GM10266 (cell line): ENCODE results near the gene CKS2.
"Not testable (repeated sequence)": the region's sequence is repeated elsewhere in the genome, so short reads cannot be mapped to it uniquely, and the experiment has no call there.

Experiments used
- DNase-seq: peaks from one replicate; pipeline ENCODE4 v3.0.0; 2012; ENCODE audit errors: extremely low spot score
- CTCF ChIP-seq: IDR thresholded peaks from 2 replicates; pipeline ENCODE4 v1.5.1; 2012; ENCODE audit warnings: mild to moderate bottlenecking, low read depth; ENCODE audit not compliant: control insufficient read depth, insufficient read depth; ENCODE audit errors: missing control alignments

Gene CKS2

GRCh38 chr9:89310475-89311345, at the start of gene CKS2:
TSS of gene CKS2 (plus strand) at chr9:89311195. CDS start at chr9:89311293, 98 bp downstream.
- DNase-seq, result peak; percentile 99
- no peak for TF ChIP-seq CTCF

GRCh38 chr9:89273528-89274279, 37.3 kb upstream of the CKS2 start:
- no peak for TF ChIP-seq CTCF

GRCh38 chr9:89274838-89275237, 36.2 kb upstream of the CKS2 start:
- no peak for TF ChIP-seq CTCF
- DNase-seq, result no peak

More at GRCh38 chr9:89273528-89274279, 37.3 kb upstream of the CKS2 start:
- no peak for DNase-seq

GRCh38 chr9:89276040-89276439, 35.0 kb upstream of the CKS2 start:
- not testable (repeated sequence) for DNase-seq

GRCh38 chr9:89277043-89277442, 34.0 kb upstream of the CKS2 start:
- DNase-seq, result no peak
- no peak for TF ChIP-seq CTCF

- DNase-seq, result no peak
- no peak for TF ChIP-seq CTCF
These were observed 33.5 kb upstream of the CKS2 start for GRCh38 chr9:89277454-89277853.

GRCh38 chr9:89278551-89278950, 32.4 kb upstream of the CKS2 start:
- TF ChIP-seq CTCF, result no peak
- no peak for DNase-seq
